Measurements from ENCODE around the gene DHX32. TPM values are rescaled to one million over a fixed set of nuclear protein-coding genes. Genes with fewer than 3 reads are reported as not detected.

DHX32 gene
- total RNA-seq, 1 donor from 2014 or later: 45.2 TPM

- no peak for DNase-seq
- no peak for ATAC-seq (ENCODE audit: poor library complexity)
- intact Hi-C loops (cut with DNase I): no loop called here
Observed at GRCh38 chr10:125792342-125793300, 88.5 kb downstream of the DHX32 start.

- ATAC-seq (ENCODE audit: poor library complexity) (no peak), DNase-seq (no peak)
- intact Hi-C loops (cut with DNase I): no loop called here
Observed at GRCh38 chr10:125788156-125789034, 92.7 kb downstream of the DHX32 start.

Small RNA genes lying within 50 kb of the gene (microRNA-seq; reads per million reads assigned to microRNA genes)
- gene MIR4484: 1.9 reads per million

Other genes starting within 250 kb of the DHX32 start
- not detected for gene TEX36, start 198.1 kb downstream of the DHX32 start, total RNA-seq
- 10.1 TPM for gene EDRF1, start 161.6 kb downstream of the DHX32 start, total RNA-seq
- gene MMP21, start 105.5 kb downstream of the DHX32 start, total RNA-seq: not detected
- gene UROS, start 58.0 kb downstream of the DHX32 start, total RNA-seq: 73.9 TPM
- gene BCCIP, start 57.7 kb downstream of the DHX32 start, total RNA-seq: 38.4 TPM
- gene FANK1, start 15.3 kb upstream of the DHX32 start, total RNA-seq: 0.51 TPM

Measured in Right ventricle myocardium superior (tissue), 1 donor.